HG02938 (cell line): ENCODE data around the gene CASP10.
"Not testable (repeated sequence)": the region's sequence is repeated elsewhere in the genome, so short reads cannot be mapped to it uniquely, and the experiment has no call there.

ENCODE experiments used
- ATAC-seq: cut with Tn5 transposase; IDR thresholded peaks from one replicate; pipeline ENCODE4 v1.9.1; 2021; ENCODE audit warnings: mild to moderate bottlenecking, moderate library complexity; ENCODE audit not compliant: unreplicated experiment

Gene CASP10

DNA sequence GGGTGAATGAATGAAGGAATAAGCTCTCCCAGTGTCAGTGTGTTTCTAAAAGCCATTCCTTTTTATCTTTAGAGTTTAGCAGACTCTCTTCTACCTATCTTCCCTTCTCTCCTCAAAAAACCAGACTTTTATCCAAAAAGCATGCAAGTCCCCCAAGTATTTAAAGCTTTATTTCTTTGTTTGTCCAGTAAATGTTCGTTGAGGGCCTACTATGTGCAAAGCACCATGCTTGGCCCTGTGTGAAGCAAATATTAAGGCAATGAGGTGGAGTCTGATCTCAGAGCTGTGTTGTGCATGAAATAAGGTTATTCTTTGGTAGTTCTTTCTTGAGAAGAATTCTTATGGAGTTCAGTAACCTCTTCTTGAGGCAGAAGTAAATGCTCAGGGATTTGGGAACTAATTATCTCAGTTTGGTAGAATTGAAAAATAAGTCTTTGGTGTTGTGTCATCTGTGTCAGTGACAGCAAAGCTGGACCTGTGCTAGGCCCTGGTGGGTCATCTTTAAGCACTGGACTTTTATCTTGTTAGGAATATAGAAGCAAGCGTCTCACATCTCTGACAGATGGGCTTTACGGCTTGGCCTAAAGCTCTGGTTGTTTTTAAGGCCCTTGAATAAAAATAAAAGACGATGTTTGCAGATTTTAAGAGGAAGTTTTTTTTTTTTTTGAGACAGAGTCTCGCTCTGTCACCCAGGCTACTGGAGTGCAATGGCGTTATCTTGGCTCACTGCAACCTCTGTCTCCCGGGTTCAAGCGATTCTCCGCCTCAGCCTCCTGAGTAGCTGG is 28.1 kb upstream of the CASP10 start:
- ATAC-seq: no peak

DNA sequence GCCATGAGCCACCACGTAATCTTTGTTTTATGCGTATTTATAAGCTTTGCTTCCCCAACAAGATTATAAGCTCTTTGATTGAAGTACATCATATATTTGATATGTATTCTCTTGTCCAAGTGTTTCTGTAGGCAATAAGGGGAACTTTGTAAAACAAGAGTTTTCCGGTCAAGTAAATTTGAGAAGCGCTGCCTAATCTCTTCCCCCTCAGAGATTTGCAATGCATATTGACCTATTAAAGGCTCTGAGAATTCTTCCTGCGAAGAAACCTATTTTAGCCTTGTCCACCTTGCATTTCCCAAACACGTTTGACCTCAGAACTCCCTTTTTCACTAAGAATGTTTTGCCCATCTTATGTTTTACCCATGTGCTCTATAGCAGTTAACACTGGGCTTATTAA is 26.9 kb upstream of the CASP10 start:
- ATAC-seq: no peak

DNA sequence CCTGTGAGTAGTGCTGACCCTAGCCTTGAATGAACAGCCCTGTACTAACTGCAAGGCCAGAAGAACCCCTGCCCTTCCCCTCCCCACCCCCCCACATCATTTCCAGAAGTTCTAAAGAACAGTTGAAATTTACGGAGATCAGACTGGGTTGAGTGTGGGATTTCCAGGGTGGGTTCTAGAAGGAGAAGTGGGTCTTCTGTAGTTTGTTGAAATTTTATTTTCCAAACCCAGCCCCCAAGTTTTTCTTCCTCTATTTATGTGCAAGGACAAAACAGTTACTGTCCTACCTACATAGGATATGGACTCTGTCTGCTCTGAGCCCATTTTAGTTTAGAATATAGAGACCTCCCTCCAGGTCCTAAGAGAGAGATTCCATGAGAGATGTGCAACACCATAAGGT is 26.3 kb upstream of the CASP10 start:
- no peak for ATAC-seq

DNA sequence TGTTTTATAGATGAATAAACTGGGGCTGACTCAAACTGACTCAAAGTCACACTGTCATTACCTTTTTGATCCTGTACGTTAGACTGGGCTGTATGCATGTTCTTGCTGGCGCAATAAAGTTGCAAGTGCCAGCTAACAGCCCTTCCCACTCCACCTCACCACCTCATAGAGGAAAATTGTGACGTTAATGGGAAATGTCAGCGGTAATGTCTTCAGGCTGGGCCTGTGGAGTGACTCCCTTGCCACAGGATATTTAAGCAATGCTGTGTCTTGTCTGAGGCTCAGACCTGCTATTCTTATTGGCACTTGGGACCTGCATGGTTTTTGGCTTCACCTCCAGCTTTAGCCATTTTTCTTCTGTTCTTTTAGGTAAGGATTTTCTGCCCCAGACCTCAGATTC is 25.2 kb upstream of the CASP10 start:
- peak; percentile 31 for ATAC-seq

DNA sequence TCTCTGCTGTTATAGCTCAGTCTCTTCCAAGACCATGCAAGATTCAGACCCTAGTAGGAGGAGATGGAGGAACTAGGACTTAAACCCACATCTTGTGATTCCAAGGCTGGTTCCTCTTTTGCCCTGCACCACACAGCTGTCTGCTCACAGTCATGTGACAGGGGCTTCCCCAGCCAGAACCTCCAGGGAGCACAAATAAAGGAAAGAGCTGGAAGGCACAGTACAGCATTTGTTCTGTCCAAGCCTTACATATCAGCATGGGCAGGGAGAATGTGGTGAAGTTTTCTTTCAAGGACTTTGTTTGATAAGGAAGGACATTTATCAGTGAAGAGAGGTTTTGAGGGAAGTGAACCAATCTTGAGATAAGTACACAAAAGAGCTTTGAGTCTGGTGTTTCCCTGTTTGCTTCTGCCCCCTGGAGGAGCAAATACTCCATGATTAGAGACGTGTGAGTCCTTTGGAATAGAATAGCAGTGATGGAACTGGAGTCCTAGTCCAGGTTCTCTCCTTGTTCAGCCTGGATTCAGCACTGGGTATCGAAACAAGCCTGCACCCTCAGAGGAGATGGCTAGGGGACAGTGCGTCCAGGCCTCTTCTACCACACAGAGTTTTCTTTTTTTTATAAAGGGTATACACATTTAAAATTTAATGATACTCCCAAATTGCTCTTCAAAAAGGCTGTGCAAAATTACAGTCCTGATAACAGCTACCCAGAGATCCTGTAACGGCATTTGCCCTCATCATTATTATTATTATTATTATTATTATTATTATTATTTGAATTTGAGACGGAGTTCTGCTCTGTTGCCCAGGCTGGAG is 24.6 kb upstream of the CASP10 start:
- peak; percentile 97 for ATAC-seq

DNA sequence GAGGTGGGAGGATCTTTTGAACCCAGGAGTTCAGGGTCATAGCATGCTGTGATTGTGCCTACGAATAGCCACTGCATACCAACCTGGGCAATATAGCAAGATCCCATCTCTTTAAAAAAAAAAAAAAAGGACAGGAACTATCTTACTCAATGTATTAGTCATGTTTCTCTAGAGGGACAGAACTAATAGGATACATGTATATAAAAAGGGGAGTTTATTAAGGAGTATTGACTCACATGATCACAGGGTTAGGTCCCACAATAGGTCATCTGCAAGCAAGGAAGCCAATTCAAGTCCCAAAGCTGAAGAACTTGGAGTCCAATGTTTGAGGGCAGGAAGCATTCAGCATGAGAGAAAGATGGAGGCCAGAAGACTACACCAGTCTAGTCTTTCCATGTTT is 18.8 kb upstream of the CASP10 start:
- no peak for ATAC-seq

DNA sequence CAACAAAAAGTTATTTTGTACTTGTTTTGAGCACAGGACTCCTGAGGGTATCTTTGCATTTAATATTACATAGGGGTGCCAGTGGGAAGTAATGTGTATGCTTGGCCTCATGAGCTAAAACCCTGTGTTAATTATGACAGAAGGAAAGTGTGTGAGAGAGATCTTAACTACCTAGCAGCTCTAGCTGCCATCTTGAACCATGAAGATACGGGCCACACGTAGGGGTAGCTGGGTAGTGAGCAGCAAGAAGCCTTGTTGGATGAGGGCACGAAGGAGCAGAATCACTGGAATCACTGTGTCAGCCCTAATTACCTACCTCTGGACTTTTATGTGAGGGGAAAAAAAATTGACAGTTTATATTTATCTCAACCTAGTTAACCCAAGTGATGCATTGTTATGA is 15.4 kb upstream of the CASP10 start:
- ATAC-seq: no peak

DNA sequence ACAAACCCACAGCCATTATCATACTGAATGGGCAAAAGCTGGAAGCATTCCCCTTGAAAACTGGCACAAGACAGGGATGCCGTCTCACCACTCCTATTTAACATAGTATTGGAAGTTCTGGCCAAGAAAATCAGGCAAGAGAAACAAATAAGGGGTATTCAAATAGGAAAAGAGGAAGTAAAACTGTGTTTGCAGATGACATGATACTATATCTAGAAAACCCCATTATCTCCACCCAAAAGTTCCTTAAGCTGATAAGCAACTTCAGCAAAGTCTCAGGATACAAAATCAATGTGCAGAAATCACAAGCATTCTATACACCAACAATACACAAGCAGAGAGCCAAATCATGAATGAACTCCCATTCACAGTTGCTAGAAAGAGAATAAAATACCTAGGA is 14.4 kb upstream of the CASP10 start:
- not testable (repeated sequence) for ATAC-seq

DNA sequence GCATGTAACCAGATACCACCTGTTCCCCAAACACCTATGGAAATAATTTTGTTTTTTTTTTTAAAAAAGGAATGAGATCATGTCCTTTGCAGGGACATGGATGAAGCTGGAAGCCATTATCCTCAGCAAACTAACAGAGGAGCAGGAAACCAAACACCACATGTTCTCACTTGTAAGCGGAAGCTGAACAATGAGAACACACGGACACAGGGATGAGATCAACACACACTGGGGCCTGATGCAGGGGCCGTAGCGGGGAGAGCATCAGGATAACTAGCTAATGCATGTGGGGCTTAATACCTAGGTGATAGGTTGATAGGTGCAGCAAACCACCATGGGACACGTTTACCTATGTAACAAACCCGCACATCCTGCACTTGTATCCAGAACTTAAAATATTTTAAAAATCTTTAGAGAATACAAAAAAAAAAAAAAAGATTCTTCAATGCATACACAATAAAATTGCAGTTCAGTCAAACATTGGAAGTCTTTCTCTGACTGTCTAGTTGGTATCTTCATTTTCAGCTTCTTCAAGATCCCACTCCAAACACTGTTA is 11.6 kb upstream of the CASP10 start:
- ATAC-seq: no peak

DNA sequence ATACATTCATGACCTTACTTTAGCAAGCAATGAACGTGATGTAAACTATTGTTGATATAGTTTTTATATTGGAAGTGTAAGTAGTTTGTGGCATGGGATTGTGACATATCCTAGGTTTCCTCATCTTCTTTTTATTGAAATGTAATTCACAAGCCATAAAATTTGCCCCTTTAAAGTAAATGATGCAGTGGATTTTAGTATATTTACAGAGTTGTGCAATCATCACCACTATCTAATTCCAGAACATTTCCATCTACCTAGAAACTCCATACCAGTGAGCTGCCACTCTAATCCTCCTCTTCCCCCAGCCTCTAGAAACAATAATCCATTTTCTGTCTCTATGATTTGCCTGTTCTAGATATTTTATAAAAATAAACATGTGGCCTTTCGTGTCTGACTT is 10.7 kb upstream of the CASP10 start:
- no peak for ATAC-seq

DNA sequence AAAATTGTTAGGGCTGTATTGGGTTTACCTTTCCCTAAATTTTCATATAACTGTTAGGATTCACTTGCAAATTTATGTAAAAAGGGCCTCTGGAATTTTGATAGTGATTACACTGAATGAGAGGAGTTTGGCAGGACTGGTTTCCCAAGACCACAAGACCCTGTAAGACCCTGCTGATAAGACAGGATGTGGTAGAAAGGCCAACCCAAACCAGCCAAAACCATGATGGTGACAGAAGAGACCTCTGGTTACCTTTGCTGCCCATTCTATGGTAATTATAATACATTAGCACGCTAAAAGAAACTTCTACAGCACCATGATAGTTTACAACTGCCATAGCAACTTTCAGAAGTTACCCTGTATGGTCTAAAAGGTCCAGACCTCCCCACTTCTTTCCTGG is 8.3 kb upstream of the CASP10 start:
- no peak for ATAC-seq

DNA sequence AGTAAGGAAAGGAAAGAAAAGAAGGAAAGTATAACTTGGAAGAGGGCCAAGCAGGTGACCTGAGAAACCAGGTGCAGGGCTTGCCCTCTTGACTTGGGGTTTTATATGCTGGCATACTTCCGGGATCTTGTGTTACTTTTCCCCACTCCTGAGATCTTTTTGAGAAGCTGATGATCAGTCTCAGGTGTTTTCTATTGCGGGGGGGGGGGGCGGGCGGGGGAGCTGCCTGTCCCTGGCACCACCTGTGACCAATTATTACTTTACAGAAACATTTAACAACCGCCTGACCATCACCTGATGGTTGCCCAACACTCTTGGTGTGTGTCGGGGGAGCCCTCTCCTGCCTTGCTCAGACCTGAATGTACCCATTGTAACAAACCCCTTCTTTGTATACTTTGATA is 6.9 kb upstream of the CASP10 start:
- no peak for ATAC-seq

DNA sequence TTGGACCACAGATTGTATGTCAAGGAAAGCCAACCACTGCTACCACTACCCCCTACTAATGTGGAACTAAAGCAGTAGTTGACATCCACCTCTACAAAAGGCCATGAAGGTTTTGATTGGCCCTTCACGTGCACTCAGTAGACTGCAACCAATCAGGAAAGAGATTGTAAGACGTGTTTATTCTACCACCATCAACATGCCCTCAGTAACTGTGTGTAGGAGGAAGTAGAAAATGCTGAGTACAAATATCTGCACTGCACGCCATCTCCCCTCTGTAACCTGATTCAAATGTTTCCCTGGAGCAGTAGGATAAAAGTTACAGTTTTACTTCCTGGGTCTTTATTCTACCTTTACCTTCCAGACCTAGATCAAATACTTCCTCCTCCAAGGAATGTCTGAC is 2.9 kb upstream of the CASP10 start:
- no peak for ATAC-seq

DNA sequence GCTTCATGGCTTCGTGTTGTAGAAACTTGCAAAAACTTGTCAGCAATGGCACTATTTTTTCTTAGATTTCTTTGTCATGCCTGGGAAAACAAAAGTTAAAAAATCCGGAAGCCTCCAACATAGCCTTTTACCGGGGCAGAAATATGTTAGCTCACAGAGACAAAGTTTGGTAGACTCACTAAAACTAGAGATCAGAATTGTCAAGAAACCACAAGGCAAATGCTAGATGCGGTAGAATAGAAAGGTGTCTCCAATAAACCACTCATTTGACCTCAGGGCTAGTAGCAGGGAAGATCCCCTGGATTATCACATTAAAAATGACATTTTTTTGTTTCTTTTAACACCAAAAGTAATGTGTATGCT is 405 bp downstream of the CASP10 start:
- ATAC-seq: no peak

DNA sequence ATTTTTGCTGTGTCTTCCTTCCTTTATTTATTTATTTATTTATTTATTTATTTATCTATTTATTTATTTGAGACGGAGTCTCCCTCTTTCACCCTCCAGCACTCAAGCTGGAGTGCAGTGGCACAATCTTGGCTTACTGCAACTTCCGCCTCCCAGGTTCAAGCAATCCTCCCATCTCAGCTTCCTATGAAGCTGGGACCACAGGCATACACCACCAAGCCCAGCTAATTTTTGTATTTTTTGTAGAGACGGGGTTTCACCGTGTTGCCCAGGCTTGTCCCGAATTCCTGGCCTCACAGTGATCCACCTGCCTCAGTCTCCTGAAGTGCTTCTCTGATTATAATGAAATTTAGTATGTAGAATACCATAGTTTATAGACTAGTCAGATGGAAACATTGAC is 894 bp downstream of the CASP10 start:
- not testable (repeated sequence) for ATAC-seq

DNA sequence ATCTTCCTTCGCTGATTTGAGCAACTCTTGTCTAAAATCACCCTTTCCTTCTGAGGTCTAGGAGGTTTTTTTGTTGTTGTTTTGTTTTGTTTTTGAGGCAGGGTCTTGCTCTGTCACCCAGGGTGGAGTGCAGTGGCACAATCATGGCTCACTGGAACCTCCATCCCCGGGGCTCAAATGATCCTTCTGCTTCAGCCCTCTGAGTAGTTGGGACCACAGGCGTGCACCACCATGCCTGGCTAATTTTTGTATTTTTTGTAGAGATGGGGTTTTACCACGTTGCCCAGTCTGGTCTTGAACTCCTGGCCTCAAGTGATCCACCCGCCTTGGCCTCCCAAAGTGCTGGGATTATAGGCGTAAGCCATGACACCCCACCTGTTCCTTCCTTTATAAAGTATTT is 1.3 kb downstream of the CASP10 start:
- not testable (repeated sequence) for ATAC-seq

DNA sequence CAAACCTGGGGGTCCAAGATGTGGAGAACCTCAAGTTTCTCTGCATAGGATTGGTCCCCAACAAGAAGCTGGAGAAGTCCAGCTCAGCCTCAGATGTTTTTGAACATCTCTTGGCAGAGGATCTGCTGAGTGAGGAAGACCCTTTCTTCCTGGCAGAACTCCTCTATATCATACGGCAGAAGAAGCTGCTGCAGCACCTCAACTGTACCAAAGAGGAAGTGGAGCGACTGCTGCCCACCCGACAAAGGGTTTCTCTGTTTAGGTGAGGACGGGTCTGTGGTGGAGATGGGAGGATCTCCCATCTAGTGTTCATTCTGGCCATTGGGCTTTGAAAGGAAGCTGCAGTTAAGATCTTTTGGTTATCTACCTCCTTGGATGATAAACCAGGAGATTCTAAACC is 2.9 kb downstream of the CASP10 start:
- ATAC-seq: no peak

DNA sequence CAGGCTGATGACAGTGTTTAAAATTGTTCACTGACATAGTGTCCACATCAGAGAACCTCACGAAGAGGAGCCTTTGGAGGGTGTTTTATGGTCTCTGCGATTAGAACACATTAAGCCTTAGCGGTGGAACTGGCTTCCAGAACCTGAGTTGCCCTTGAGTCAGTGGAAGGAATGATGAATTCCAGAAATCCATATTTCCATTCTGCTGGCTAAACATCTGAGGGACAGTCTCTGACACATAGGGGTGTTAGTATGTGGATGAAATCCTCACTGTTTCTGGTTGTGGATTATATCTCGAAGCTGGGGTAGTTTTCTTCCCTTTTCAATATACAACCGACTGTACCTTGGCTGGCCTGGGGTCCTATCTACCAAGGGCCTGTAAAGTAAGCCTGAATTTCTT is 4.0 kb downstream of the CASP10 start:
- no peak for ATAC-seq

DNA sequence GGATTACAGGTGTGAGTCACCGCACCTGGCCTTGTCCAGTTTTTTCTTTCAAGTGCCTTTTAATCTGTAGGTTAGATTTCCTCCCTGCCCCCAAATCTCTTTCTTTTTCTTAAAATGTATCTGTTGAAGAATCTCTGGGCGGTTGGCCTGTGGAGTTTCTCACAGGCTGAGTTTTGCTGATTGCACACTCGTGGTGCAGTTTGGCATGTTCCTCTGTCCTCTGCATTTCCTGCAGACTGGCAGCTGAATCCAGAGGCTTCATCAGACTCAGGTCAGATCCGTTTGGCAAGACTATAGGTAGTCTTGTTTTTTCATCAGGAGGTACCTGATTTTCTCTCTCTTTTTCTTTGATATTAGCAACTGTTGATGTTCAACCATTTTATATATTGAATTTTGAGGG is 5.5 kb downstream of the CASP10 start:
- no peak for ATAC-seq

DNA sequence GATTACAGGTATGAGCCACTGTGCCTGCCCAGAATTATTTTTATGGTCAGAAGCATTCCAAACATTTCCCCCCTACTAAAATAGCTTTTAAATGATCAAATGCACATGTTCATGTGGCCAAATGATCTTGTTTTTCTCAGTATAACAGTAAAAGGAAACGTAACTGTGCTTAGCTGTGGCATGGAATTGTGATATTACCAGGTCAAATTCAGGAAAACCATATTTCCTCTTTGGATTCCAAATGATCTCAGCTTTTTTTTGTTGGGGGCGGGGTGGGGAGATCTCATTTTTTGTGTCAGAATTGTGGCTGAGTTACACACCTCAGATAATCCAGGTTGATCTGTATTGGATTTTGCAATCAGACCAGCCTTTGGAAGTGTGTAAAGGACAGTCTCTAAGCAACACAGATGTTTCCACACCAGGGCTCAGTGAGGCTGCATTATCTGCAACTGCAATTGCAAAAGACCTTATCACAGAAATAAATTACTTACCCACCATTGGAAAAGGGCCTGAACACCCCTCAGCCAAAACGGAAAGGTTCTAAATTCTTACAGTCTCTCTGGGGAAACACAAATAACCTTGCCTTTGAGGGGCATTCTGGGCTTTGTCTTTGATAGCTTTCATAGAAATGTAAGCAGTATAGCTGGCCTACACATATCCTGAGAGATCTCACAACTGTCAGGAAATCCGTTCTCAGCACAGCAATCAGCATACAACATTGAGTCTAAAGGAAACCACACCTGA is 8.4 kb downstream of the CASP10 start:
- no peak for ATAC-seq

DNA sequence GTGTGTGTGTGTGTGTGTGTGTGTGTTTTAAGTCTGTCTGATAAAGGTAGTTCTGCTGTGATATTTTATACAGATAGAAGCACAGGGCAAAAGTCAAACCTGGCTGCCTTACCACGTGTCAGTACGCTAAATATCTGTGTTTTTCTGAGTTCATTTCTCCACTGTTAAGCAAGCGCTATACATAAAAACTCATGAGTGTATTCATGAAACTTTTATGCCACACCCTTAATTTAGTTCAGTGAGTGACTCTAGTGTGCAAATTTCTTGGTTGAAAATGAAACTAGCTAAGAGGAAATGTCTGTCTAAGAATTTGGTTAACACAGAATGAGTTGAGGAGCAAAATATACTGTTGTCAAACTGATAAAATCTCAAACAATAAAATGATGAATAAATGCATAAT is 11.2 kb downstream of the CASP10 start:
- ATAC-seq: peak; percentile 94
